ENCODE results near the gene BRD4. TPM values are rescaled to one million over a fixed set of nuclear protein-coding genes. Genes with fewer than 3 reads are reported as not detected.

The BRD4 gene
- total and polyA plus RNA-seq, 2 donors (not counting 3 experiments of a cell fraction or from before 2014, with no cell fraction given): 14.9 to 125 TPM

DNA sequence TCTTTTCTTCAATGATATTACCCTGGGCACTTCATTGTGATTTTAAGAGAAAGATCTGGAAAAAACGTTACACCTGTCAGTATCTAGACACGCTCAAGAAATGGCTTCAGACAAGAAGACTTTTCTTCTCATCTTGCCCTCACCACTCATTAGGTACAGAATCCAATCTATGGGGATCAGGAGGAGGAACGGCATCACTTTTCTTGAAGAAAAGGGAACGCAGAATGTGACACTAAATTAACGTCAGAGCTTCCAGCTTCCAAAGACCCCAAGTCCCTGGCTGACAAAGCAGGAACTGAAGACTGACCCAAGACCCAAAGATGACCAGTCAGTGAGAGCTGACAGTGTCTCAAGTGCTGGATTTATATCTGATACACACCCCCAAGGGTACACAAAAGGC lies 48.2 kb downstream of the BRD4 start:
- no peak overlapping the region for H3K9ac ChIP-seq (replicated peaks; ENCODE audit: extremely low read depth, insufficient read depth, low read length)

DNA sequence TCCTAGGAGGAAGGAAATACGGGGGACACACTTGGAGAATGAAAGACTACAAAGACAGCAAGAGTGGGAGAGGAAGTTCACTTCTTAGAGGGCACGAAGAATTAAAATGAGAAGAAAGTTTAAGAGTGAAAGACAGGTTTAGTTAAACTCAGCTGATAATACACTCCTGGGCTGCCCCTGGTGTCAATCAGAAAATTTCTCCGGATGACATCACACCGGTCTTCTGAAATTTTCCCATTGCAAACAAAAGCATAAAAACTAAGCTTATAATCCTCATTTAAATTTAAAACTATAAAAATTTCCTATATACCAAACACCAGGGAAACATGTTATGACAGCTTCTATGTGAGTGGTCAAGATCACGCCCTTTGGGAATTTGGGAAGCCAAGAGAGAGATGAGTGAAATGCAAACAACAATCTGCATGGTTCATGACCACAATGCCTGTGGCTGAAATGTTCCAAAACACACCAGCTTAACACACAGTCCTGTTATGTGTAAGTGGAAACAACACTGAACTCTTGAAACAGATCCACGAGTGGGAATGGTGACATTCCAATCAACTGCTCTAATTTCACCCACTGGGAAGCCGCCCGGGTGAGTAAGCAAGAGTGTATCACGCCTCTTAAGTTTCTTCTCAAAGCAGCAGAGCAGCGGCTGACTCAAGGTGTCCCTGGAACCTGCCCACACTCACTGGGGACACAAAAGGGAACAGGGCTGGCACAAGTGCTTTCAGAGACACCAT lies 49.0 kb downstream of the BRD4 start:
- intact Hi-C loops (cut with micrococcal nuclease): no loop called here
- dilution Hi-C loops (cut with MboI; ENCODE audit: extremely low pct_ligation_motif_present, low sequenced_read_pairs): no loop called here
- BruUV-seq (replicated peaks): no TSS peak

More for the DNA sequence above, 48.2 kb downstream of the BRD4 start:
- Histone ChIP-seq H3K4me2 (ENCODE audit: insufficient read depth, low read length) (no peak overlapping the region), H3K27me3 (ENCODE audit: control insufficient read depth in 2 of 2, insufficient read depth in 2 of 2, low read length in 2 of 2) (no peaks in the 10 kb centered on the region), H3K4me1 (ENCODE audit: control insufficient read depth, extremely low read depth, insufficient read depth, low read length) (peaks cover 24% of the 10 kb centered on the region), H3K36me3 (ENCODE audit: control insufficient read depth in 2 of 2, extremely low read depth in 1 of 2, insufficient read depth in 2 of 2, low read length in 2 of 2) (no peaks in the 10 kb centered on the region), H3K9me3 (replicated peaks; ENCODE audit: control insufficient read depth, insufficient read depth, low read length) (no peaks in the 10 kb centered on the region), H3K4me3 (replicated peaks in 1 of 3; ENCODE audit: insufficient read depth in 1 of 3, low read depth in 1 of 3, low read length in 3 of 3) (no peak overlapping the region), H4K20me1 (replicated peaks; ENCODE audit: control insufficient read depth, extremely low read depth, insufficient read depth, low read length) (peaks cover 25% of the 10 kb centered on the region), H3K79me2 (ENCODE audit: control insufficient read depth, insufficient read depth, low read length) (peaks cover 99% of the 10 kb centered on the region), H3K27ac (ENCODE audit: insufficient read depth, low read depth, low read length) (no peak overlapping the region), H2AFZ (ENCODE audit: low read depth, low read length) (no peak overlapping the region), H3K9me1 (replicated peaks; ENCODE audit: control insufficient read depth, extremely low read depth, insufficient read depth, low read length) (no peaks in the 10 kb centered on the region)
- no peak for FAIRE-seq
- dilution Hi-C loops (cut with MboI; ENCODE audit: extremely low pct_ligation_motif_present, low sequenced_read_pairs): no loop called here
- intact Hi-C loops (cut with micrococcal nuclease): no loop called here
- DNase-seq (ENCODE audit: low read depth, low spot score): no peak
- ChIA-PET CTCF (no interaction called here), POLR2A (no interaction called here)
- no TSS peak for BruUV-seq (replicated peaks)
- TF ChIP-seq FOS (IDR thresholded peaks at IDR 0.05; ENCODE audit: borderline replicate concordance, insufficient read depth, low read length) (no peak), GATA2 (IDR thresholded peaks at IDR 0.05; ENCODE audit: insufficient read depth, insufficient read length, low read depth, low read length) (no peak), JUN (IDR thresholded peaks at IDR 0.05; ENCODE audit: borderline replicate concordance, insufficient read depth, insufficient read length, low read depth) (no peak), POLR2A (IDR thresholded peaks at IDR 0.05; ENCODE audit: low read depth, low read length) (no peak), MYC (IDR thresholded peaks at IDR 0.05; ENCODE audit: low read depth, low read length) (no peak), POLR2AphosphoS5 (IDR thresholded peaks at IDR 0.05; ENCODE audit: insufficient read depth, low read depth, low read length) (no peak)
- TF ChIP-seq, protein P1, sequence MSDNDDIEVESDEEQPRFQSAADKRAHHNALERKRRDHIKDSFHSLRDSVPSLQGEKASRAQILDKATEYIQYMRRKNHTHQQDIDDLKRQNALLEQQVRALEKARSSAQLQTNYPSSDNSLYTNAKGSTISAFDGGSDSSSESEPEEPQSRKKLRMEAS (IDR thresholded peaks at IDR 0.05; ENCODE audit: insufficient read depth, insufficient read length): no peak

More for the DNA sequence above, 49.0 kb downstream of the BRD4 start:
- TF ChIP-seq POLR2A (IDR thresholded peaks at IDR 0.05; ENCODE audit: low read depth, low read length) (no peak), GATA2 (IDR thresholded peaks at IDR 0.05; ENCODE audit: insufficient read depth, insufficient read length, low read depth, low read length) (no peak), POLR2AphosphoS5 (IDR thresholded peaks at IDR 0.05; ENCODE audit: insufficient read depth, low read depth, low read length) (no peak)
- Histone ChIP-seq H3K9me3 (replicated peaks; ENCODE audit: control insufficient read depth, insufficient read depth, low read length) (no peaks in the 10 kb centered on the region), H3K4me1 (ENCODE audit: control insufficient read depth, extremely low read depth, insufficient read depth, low read length) (peaks cover 16% of the 10 kb centered on the region), H2AFZ (ENCODE audit: low read depth, low read length) (no peak overlapping the region), H4K20me1 (replicated peaks; ENCODE audit: control insufficient read depth, extremely low read depth, insufficient read depth, low read length) (peaks cover 25% of the 10 kb centered on the region), H3K4me3 (replicated peaks in 1 of 3; ENCODE audit: insufficient read depth in 1 of 3, low read depth in 1 of 3, low read length in 3 of 3) (no peak overlapping the region), H3K79me2 (ENCODE audit: control insufficient read depth, insufficient read depth, low read length) (peaks cover 99% of the 10 kb centered on the region), H3K9me1 (replicated peaks; ENCODE audit: control insufficient read depth, extremely low read depth, insufficient read depth, low read length) (no peaks in the 10 kb centered on the region), H3K27ac (ENCODE audit: insufficient read depth, low read depth, low read length) (no peak overlapping the region), H3K27me3 (ENCODE audit: control insufficient read depth in 2 of 2, insufficient read depth in 2 of 2, low read length in 2 of 2) (no peaks in the 10 kb centered on the region), H3K4me2 (ENCODE audit: insufficient read depth, low read length) (no peak overlapping the region), H3K36me3 (ENCODE audit: control insufficient read depth in 2 of 2, extremely low read depth in 1 of 2, insufficient read depth in 2 of 2, low read length in 2 of 2) (no peaks in the 10 kb centered on the region), H3K9ac (replicated peaks; ENCODE audit: extremely low read depth, insufficient read depth, low read length) (no peak overlapping the region)
- ChIA-PET POLR2A (no interaction called here), CTCF (interaction anchor here (0.8 kb wide), 1 partner anchor 30 kb away, joined by 3 read pairs; no protein-coding TSS in a partner anchor)
- peak; percentile 47 for FAIRE-seq
- DNase-seq (ENCODE audit: low read depth, low spot score): no peak
